HG03460 (cell line): Measurements from ENCODE around the gene GBE1.
A peak's percentile ranks its signal among the peaks of the same experiment; 100 is the strongest.
"Not testable (repeated sequence)": the region's sequence is repeated elsewhere in the genome, so short reads cannot be mapped to it uniquely, and the experiment has no call there.

ENCODE experiments used
- ATAC-seq: cut with Tn5 transposase; IDR thresholded peaks from one replicate; pipeline ENCODE4 v1.9.1; 2021; ENCODE audit not compliant: unreplicated experiment

The GBE1 gene

DNA sequence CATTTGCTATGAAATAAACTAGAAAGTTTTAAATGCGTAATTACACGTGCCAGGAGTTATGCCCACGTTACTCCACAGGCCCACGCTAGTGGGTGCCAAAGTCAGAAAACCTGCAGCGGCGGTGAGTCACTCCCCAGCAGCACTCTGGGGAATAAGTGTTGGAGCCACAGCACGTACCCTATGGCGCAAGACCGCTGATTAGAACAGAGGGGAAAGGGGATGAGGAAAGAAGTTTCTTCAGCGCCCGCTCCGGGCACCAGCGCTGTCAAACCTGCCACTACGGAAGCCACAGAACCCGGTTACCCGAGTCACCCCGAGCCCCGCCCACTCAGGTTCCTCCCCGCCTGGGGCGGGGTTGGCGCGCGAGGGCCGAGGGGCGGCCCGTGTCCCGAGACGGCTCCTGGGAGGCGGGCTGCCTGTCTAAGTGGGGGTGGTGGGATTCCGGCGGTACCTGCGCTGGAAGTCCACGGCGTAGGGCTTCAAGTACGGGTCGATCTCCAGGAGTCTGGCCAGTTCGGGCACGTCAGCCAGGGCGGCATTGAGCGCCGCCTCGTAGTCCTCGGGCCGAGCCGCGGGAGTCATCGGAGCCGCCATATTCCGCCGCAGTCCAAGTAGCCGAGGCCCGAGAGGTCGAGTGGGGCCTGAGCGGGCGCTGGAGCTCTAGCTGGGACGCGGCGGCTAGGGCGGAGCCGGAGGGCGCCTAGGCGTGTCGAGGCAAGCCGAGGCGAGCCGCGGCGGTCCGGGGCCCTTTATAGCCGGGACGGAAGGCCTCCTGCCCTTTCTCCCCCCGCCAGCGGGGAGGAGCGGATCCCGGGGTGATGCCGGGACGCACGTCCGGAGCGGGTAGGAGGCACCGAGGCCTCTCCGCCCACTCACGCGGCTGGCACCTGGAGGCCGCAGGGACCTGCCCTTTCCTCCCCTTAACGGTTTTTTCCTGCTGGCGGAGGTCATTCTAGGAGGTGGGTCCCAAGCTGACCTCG is at the start of gene GBE1:
Gene GBE1 (minus strand): TSS at position 722 of the 980 bp plus-strand sequence. CDS start 128 bp downstream, at position 594.
- peak; percentile 87 for ATAC-seq

DNA sequence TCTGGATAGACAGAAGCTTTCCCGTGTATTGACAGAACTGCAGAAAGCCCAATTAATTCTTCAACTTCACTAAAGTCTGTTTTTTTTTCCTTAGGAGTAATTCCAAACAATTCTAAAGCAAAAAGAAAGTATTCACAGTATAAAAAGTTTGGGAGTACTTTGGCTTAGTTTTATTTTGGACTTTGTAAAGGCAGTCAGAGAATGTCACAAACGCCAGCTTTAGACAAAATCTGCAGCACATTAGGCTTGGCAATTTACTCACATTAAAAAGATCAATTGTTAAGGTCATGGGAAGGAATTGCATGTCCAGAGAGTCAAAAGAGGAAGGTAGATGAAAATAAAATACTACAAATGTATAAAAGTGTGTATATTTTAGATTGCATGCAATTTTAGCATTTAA is 47.5 kb upstream of the GBE1 start:
- no peak for ATAC-seq

GRCh38 chr3:81799403-81799802 is 38.0 kb upstream of the GBE1 start:
- no peak for ATAC-seq

DNA sequence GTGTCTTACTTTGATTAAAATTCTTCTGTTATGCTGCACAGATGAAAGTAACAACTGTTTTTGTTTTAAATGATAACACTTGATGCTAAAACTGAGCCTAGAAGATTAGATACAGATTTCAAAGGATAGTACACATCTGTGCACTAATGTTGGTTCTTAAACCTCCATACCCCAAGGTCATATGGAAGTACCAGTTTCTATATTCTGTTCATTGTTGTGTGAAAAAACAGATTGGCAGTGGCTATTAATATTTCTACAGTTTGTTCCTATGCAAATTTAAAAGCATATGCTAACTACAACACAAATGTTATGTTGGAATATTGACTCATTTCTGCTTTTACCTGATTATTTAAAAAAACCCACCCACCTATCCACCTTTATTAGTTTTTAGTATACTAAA is 32.0 kb upstream of the GBE1 start:
- no peak for ATAC-seq

DNA sequence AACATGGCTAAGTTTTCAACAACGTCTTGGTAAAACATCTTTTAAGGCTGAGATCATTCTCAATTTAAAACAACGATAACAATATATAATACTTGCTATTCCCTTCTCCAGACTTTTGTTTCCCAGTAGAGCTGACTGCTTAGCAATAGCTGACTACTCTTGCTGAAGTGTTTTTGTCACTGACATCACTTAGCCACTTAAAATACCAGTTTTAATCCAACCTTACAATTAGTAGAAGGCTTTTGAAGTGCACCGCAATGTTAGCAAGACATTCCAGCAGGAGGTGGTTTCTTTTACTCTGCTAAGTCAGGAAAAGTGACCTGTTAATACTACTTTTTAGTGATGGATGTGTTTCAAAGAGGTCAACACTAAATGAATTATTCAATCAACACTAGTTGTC is 28.7 kb upstream of the GBE1 start:
- no peak for ATAC-seq

GRCh38 chr3:81789691-81790090 is 28.2 kb upstream of the GBE1 start:
- ATAC-seq, result no peak

GRCh38 chr3:81788610-81789009 is 27.2 kb upstream of the GBE1 start:
- ATAC-seq, result peak; percentile 62

GRCh38 chr3:81788044-81788443 is 26.6 kb upstream of the GBE1 start:
- ATAC-seq, result no peak

DNA sequence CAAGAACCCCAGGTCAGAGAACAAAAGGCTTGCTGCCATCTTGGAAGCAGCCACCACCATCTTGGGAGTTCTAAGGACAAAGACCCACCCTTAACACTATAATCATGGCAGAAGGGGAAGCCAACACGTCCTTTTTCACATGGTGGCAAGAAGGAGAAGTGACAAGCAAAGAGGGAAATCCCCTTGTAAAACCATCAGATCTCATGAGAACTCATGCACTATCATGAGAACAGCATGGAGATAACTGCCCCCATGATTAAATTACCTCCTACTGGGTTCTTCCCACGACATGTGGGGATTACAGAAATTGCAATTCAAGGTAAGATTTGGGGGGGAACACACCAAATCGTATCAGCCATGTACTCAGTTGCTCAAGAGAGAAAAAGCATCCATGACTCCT is 21.1 kb upstream of the GBE1 start:
- no peak for ATAC-seq

DNA sequence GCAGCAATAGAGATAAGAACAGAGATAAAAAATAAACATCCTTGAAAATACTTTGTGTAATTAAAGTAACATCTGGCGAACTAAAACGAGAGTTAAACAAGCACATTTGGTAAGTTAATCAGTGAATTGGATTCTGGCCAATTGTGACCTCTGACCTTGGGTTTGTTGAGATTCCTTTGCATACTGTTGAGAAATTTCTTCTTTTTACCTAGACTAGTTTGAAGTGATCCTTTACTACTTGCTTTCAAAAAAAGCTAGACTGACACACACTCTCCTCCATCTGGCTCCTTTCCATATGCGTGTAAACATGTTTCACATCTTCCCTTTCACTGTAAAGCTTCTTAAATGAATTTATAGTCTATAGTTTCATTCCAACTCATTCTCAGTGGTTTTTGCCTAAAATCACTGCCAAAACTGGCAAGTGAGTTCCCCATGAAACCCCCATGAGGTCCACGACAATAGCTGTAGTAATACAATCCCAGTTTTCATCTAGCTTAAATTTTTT is 17.3 kb upstream of the GBE1 start:
- no peak for ATAC-seq

- no peak for ATAC-seq
Measured at GRCh38 chr3:81776643-81777042, 15.2 kb upstream of the GBE1 start.

DNA sequence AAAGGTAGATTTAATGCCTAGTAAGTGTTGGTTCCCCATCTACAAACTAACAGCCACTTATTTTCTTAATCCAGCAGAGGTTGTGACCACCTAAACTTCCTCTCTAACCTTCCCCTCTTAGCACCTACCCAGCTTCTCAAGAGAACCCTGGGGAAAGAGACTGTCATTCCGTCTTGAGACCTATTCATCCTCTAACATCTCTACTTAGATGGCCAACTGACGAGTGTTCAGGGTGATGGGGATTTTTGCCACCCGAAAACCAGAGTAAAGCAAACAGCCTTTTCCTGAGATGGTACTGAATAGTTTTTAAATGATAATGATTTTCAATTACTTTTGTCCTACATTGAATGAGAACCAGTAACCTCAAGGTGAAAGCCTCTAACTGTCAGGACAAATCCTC is 9.3 kb upstream of the GBE1 start:
- ATAC-seq, result no peak

- no peak for ATAC-seq
Measured at GRCh38 chr3:81769299-81769698, 7.9 kb upstream of the GBE1 start.

DNA sequence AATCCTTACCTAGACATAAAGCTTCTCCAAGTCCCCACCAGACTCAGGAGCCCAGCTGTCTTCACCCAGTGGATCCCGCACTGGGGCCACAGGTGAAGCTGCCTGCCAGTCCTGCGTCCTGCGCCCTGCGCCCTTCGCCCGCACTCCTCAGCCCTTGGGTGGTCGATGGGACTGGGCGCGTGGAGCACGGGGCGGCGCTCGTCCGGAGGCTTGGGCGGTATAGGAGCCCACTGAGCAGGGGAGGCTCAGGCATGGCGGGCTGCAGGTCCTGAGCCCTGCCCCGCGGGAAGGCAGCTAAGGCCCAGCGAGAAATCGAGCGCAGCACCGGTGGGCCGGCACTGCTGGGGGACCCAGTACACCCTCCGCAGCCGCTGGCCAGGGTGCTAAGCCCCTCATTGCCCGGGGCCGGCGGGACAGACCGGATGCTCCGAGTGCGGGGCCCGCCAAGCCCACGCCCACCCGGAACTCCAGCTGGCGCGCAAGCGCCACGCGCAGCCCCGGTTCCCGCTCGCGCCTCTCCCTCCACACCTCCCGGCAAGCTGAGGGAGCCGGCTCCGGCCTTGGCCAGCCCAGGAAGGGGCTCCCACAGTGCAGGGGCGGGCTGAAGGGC is 5.9 kb upstream of the GBE1 start:
- not testable (repeated sequence) for ATAC-seq

GRCh38 chr3:81765400-81765799 is 4.0 kb upstream of the GBE1 start:
- ATAC-seq, result no peak

- no peak for ATAC-seq
Measured at GRCh38 chr3:81764665-81765064, 3.2 kb upstream of the GBE1 start.

GRCh38 chr3:81764002-81764401 is 2.6 kb upstream of the GBE1 start:
- no peak for ATAC-seq

- no peak for ATAC-seq
Measured at GRCh38 chr3:81763001-81763400, 1.6 kb upstream of the GBE1 start.

DNA sequence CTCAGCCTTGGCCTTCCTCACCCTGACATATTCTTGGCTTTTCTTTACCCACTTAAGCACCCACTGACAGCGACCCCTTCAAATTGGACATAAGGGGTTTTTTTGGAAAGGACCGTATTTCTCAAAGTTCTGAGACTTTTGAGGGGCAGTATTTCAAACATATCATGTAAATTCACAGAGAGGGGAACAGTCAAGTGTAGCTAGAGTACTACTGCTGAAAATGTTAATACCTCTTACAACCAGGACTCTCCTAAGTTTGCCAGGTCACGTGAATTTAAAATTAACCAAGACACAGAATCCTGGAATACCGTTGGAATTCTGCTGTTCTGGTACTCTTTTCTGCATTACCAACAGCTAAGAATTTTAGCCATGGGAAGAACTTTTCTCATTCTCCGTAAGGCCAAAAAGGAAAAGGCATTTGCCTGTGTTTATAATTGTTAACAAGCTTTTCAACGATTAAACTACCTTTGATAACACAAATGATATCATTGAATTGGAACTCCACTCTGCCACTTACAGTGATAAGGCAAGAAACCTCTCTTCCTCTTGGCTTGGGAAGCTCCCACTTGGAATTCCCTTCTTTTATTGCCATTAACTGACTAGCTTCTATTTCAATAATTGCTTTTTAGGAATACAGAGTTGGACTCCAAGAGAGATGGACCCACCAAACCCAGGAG is 597 bp upstream of the GBE1 start:
- no peak for ATAC-seq

DNA sequence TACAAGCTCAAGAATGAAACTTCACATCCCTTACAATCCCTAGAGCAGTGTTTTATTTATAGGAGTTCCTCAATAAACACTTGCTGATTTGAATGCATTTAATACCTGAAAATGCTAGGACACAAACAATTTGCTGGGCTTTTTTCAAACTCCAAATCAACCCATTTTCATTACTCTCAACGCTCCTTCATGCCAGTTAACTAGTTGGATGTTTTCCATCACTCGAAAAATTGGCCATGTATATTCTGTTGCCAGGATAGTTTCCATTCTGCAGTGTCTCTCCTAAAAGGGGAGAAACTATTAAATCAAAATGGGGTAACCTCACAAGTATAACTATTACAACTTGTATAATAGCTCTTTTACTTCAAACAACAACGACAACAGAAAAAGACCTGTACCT is 1.2 kb downstream of the GBE1 start:
- no peak for ATAC-seq

GRCh38 chr3:81758771-81759170 is 2.7 kb downstream of the GBE1 start:
- ATAC-seq, result not testable (repeated sequence)

- ATAC-seq, result no peak
Measured at GRCh38 chr3:81758275-81758674, 3.2 kb downstream of the GBE1 start.
